PC-3 (cell line): ENCODE measurements around the gene B3GNT2. TPM values are rescaled to one million over a fixed set of nuclear protein-coding genes. Genes with fewer than 3 reads are reported as not detected.

Experiments used
- microRNA-seq: library from miRNA; unstranded; fragments of <30 nt; microRNA quantifications from one replicate; pipeline ENCODE4 v1.1.0, GENCODE V29; 2020; ENCODE audit not compliant: unreplicated experiment
- total RNA-seq: library from RNA; depleted of rRNA; stranded (reverse); fragments of >200 nt; gene quantifications from 2 replicates; pipeline ENCODE4 v1.2.3, GENCODE V29; 2014

The B3GNT2 gene
- total RNA-seq, 1 experiment from 2014 or later: 18.0 TPM

Small RNA genes lying within 50 kb of the gene (microRNA-seq; reads per million reads assigned to microRNA genes)
- gene MIR5192: not detected
